ENCODE measurements around the gene UBALD2. TPM values are rescaled to one million over a fixed set of nuclear protein-coding genes. Genes with fewer than 3 reads are reported as not detected.
A peak's percentile ranks its signal among the peaks of the same experiment; 100 is the strongest.

Gene UBALD2
- total RNA-seq, 2 donors from 2014 or later: 36.0 to 46.0 TPM

- H3K27me3 ChIP-seq (ENCODE audit: control insufficient read depth, insufficient read depth, low read length, poor library complexity, severe bottlenecking): no peaks in the 10 kb centered on the region
- H3K9me3 ChIP-seq (ENCODE audit: control insufficient read depth, low read length): no peaks in the 10 kb centered on the region
- no peak for DNase-seq
- 93 to 94% methylated on average over 8 to 13 of the region's 14 CpGs for WGBS, 2 experiments (ENCODE audit: insufficient coverage in 1 of 2, insufficient read length in 1 of 2)
- peak overlapping the region; percentile 30 for H3K27ac Mint-ChIP-seq
- H3K27me3 Mint-ChIP-seq (ENCODE audit: insufficient read depth): no peaks in the 10 kb centered on the region
- no peak overlapping the region for H3K27ac ChIP-seq (ENCODE audit: low read depth, low read length)
- no peak for TF ChIP-seq CTCF (conservative IDR thresholded peaks at IDR 0.05)
- H3K9ac ChIP-seq (ENCODE audit: extremely low read depth, low read length, poor library complexity, severe bottlenecking): no peak overlapping the region
- H3K4me1 Mint-ChIP-seq: peaks cover 18% of the 10 kb centered on the region
- no peak overlapping the region for H3K4me3 Mint-ChIP-seq
- H3K4me1 ChIP-seq (ENCODE audit: control insufficient read depth, insufficient read depth, low read length): peaks cover 19% of the 10 kb centered on the region
- peaks cover 14% of the 10 kb centered on the region for H3K36me3 Mint-ChIP-seq (ENCODE audit: low read depth)
- peaks cover 18% of the 10 kb centered on the region for H3K36me3 ChIP-seq (ENCODE audit: control insufficient read depth, insufficient read depth, low read length)
- no peak overlapping the region for H3K4me3 ChIP-seq (ENCODE audit: low read length)
- H3K9me3 Mint-ChIP-seq: no peaks in the 10 kb centered on the region
These were observed 5.9 kb downstream of the UBALD2 start for GRCh38 chr17:76270770-76271668.

GRCh38 chr17:76271669-76272540, 6.8 kb downstream of the UBALD2 start:
- peaks cover 18% of the 10 kb centered on the region for H3K36me3 ChIP-seq (ENCODE audit: control insufficient read depth, insufficient read depth, low read length)
- no peak overlapping the region for H3K4me3 ChIP-seq (ENCODE audit: low read length)
- H3K4me1 ChIP-seq (ENCODE audit: control insufficient read depth, insufficient read depth, low read length): peaks cover 14% of the 10 kb centered on the region
- Mint-ChIP-seq H3K4me1 (peaks cover 16% of the 10 kb centered on the region), H3K27ac (peak overlapping the region; percentile 30), H3K27me3 (ENCODE audit: insufficient read depth) (no peaks in the 10 kb centered on the region), H3K36me3 (ENCODE audit: low read depth) (peaks cover 14% of the 10 kb centered on the region), H3K4me3 (no peak overlapping the region), H3K9me3 (no peaks in the 10 kb centered on the region)
- H3K9ac ChIP-seq (ENCODE audit: extremely low read depth, low read length, poor library complexity, severe bottlenecking): no peak overlapping the region
- no peaks in the 10 kb centered on the region for H3K9me3 ChIP-seq (ENCODE audit: control insufficient read depth, low read length)
- peak; percentile 45 for TF ChIP-seq CTCF (conservative IDR thresholded peaks at IDR 0.05)
- DNase-seq: peak; percentile 87
- peak overlapping the region; percentile 57 for H3K27ac ChIP-seq (ENCODE audit: low read depth, low read length)
- WGBS, 2 experiments (ENCODE audit: insufficient coverage in 1 of 2, insufficient read length in 1 of 2): 78 to 79% methylated on average over 20 to 38 of the region's 38 CpGs
- H3K27me3 ChIP-seq (ENCODE audit: control insufficient read depth, insufficient read depth, low read length, poor library complexity, severe bottlenecking): no peaks in the 10 kb centered on the region

GRCh38 chr17:76272541-76273444, 7.6 kb downstream of the UBALD2 start:
- Mint-ChIP-seq H3K4me1 (peaks cover 10% of the 10 kb centered on the region), H3K27me3 (ENCODE audit: insufficient read depth) (no peaks in the 10 kb centered on the region), H3K4me3 (no peak overlapping the region), H3K36me3 (ENCODE audit: low read depth) (peaks cover 11% of the 10 kb centered on the region), H3K27ac (peak overlapping the region; percentile 30), H3K9me3 (no peaks in the 10 kb centered on the region)
- TF ChIP-seq CTCF (conservative IDR thresholded peaks at IDR 0.05): no peak
- Histone ChIP-seq H3K9me3 (ENCODE audit: control insufficient read depth, low read length) (no peaks in the 10 kb centered on the region), H3K4me3 (ENCODE audit: low read length) (no peak overlapping the region), H3K27me3 (ENCODE audit: control insufficient read depth, insufficient read depth, low read length, poor library complexity, severe bottlenecking) (no peaks in the 10 kb centered on the region), H3K36me3 (ENCODE audit: control insufficient read depth, insufficient read depth, low read length) (peaks cover 11% of the 10 kb centered on the region), H3K9ac (ENCODE audit: extremely low read depth, low read length, poor library complexity, severe bottlenecking) (no peak overlapping the region), H3K4me1 (ENCODE audit: control insufficient read depth, insufficient read depth, low read length) (peaks cover 10% of the 10 kb centered on the region), H3K27ac (ENCODE audit: low read depth, low read length) (peak overlapping the region; percentile 57)
- DNase-seq: no peak
- WGBS, 2 experiments (ENCODE audit: insufficient coverage in 1 of 2, insufficient read length in 1 of 2): 80 to 90% methylated on average over 3 to 18 of the region's 19 CpGs

Measured in endodermal cell (in vitro differentiated cells).